ENCODE measurements around the gene EQTN.

Gene EQTN

DNA sequence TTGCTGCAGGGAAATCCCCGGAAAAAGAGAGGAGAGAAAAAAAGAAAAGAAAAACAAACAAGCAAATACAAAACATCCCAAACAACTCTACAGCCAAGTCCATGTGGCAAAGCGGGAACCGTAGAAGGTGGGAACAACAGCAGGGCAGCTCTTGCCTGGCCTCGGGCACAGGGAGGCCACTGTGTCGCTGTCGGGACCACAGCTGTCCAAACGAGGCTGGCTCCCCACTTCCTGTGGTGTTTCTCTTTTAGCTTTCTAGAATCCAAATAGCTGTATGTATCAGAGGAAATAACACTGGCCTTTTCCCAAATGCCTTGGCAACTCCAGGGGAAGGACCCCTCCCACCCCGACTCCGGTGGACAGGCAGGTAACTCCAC is 41.6 kb upstream of the EQTN start:
- H3K27me3 ChIP-seq = no peaks in the 10 kb centered on the region

DNA sequence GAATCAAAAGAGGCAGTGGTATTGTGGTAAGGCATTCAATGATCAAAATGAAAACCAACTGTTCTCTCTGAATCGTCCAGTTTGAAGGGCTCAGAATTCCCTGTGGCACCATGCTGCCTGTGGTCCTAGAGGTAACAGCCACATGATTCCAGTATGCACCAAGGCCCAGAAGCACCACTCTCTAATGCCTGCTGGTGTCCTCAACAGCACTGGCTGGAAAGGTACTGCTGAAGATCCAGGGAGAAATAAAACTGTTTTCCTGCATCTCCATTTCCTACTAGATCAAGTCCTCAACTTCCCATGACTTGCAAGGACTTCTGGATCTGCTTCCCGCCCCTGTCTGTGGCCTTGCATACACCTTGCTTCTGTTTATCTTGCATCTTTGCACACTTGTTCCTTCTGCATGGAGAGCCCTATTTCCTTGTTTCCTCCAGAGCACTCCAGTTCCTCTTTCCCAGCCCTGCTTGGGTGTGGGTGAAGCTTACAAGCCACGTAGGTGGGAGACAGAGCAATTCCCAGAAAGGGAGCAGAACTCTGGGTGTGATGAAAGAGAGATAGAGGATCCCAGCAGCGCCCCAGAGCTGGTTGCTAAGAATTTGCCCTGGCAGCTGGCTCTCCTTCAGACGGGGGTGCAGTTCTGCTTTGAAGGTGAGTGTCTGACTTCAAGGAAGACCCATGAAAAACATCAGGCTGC is 41.0 kb upstream of the EQTN start:
- Histone ChIP-seq H3K4me1 (peaks cover 3% of the 10 kb centered on the region; the same call in 1 of the 2 replicates), H3K4me3 (ENCODE audit: low read depth, low read length) (no peak overlapping the region), H3K36me3 (no peaks in the 10 kb centered on the region), H3K9me3 (no peaks in the 10 kb centered on the region), H3K27me3 (no peaks in the 10 kb centered on the region)
- TF ChIP-seq, protein P1, sequence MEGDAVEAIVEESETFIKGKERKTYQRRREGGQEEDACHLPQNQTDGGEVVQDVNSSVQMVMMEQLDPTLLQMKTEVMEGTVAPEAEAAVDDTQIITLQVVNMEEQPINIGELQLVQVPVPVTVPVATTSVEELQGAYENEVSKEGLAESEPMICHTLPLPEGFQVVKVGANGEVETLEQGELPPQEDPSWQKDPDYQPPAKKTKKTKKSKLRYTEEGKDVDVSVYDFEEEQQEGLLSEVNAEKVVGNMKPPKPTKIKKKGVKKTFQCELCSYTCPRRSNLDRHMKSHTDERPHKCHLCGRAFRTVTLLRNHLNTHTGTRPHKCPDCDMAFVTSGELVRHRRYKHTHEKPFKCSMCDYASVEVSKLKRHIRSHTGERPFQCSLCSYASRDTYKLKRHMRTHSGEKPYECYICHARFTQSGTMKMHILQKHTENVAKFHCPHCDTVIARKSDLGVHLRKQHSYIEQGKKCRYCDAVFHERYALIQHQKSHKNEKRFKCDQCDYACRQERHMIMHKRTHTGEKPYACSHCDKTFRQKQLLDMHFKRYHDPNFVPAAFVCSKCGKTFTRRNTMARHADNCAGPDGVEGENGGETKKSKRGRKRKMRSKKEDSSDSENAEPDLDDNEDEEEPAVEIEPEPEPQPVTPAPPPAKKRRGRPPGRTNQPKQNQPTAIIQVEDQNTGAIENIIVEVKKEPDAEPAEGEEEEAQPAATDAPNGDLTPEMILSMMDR (IDR thresholded peaks at IDR 0.05; ENCODE audit: low read depth, low read length) = no peak
- DNase-seq = no peak

More for the DNA sequence above, 41.6 kb upstream of the EQTN start:
- Histone ChIP-seq H3K9me3 (no peaks in the 10 kb centered on the region), H3K36me3 (no peaks in the 10 kb centered on the region), H3K4me3 (ENCODE audit: low read depth, low read length) (no peak overlapping the region), H3K4me1 (no peaks in the 10 kb centered on the region; the same call in 1 of the 2 replicates)
- DNase-seq = no peak
- TF ChIP-seq, protein P1 (IDR thresholded peaks at IDR 0.05; ENCODE audit: low read depth, low read length) = no peak

DNA sequence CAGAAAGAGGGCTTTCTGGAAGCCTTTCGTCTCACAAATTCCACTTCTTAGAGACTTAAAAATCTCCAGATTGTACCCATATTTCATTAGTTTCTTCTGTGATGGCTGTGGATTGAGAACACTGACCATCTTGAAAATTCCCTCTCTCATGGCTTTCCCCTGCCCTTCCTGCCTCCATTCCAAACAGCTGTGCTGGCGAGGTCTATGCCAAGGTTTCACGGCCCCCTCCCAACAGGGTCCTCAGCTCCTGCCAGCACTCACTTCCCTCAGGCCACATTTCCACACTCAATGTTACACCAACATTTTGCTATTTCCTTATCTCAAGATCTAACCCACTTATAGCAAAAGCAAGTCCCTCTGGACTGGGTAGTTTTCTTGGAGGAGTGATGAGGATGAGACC is 40.3 kb upstream of the EQTN start:
- H3K36me3 ChIP-seq = no peaks in the 10 kb centered on the region
- no peaks in the 10 kb centered on the region for H3K9me3 ChIP-seq
- peaks cover 3% of the 10 kb centered on the region; the same call in 1 of the 2 replicates for H3K4me1 ChIP-seq
- no peak overlapping the region for H3K4me3 ChIP-seq (ENCODE audit: low read depth, low read length)
- TF ChIP-seq, protein P1 (IDR thresholded peaks at IDR 0.05; ENCODE audit: low read depth, low read length) = no peak
- no peak for DNase-seq
- H3K27me3 ChIP-seq = no peaks in the 10 kb centered on the region

DNA sequence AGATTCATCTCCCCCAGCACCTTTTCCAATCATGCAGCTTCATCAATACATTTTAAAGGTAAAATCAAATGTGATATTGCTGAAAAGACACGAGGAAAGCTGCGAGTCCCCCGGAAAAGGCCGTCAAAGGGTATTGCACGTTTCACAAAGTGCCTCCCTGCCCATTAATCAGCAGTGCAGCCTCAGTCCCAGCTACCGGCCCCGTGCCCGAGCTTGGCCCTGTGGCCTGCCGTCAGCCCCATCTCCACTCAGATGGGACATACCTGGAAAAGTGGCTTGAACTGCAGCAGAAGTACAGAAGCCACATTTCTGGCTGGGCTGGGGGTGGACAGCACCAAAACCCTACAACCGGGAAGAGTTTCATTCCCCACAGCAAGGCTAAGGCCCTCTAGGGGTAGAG is 39.9 kb upstream of the EQTN start:
- TF ChIP-seq, protein P1 (IDR thresholded peaks at IDR 0.05; ENCODE audit: low read depth, low read length) = no peak
- no peak for DNase-seq
- no peak overlapping the region for H3K4me3 ChIP-seq (ENCODE audit: low read depth, low read length)
- no peaks in the 10 kb centered on the region for H3K9me3 ChIP-seq
- no peaks in the 10 kb centered on the region for H3K27me3 ChIP-seq
- peaks cover 3% of the 10 kb centered on the region; the same call in 1 of the 2 replicates for H3K4me1 ChIP-seq
- no peaks in the 10 kb centered on the region for H3K36me3 ChIP-seq

DNA sequence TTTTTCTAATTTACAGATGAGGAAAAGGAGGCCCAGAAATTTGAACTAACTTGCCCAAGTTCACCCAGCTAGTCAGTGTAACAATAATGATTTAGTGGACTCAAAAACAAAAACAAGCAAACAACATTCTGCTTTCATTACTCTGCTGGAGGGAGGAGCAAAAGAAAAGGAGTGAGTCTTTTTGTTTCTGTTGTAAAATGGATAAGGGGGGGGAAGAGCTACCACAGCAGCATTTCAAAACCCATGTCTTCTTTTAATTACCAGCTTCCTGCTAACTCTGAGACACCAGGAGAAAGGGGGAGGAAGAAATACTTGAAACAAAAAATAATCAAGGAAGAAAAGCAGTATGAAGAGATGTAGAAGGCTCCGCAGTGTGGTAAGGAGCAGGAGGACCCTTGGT is 39.2 kb upstream of the EQTN start:
- H3K4me3 ChIP-seq (ENCODE audit: low read depth, low read length) = no peak overlapping the region
- H3K36me3 ChIP-seq = no peaks in the 10 kb centered on the region
- no peaks in the 10 kb centered on the region for H3K27me3 ChIP-seq
- no peaks in the 10 kb centered on the region for H3K9me3 ChIP-seq
- DNase-seq = no peak
- TF ChIP-seq, protein P1 (IDR thresholded peaks at IDR 0.05; ENCODE audit: low read depth, low read length) = no peak
- H3K4me1 ChIP-seq = peaks cover 3% of the 10 kb centered on the region; the same call in 1 of the 2 replicates

DNA sequence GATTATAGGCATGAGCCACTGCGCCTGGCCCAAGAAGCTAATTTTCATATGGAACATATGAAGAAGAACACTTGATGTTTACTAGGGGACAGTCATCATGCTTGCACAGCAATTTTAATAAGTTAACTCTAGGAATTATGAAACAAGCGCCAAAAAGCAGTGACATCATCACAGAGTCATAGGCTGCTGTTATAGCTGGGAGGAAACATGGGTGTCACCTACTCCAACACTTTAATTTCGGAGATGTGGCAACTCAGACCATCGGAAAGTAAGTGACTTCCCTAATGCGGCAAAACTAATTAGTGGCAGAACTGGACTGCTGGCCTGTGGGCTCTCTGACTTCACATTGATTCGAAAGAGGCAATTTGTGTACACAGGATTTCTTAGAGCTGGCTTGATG is 38.1 kb upstream of the EQTN start:
- peaks cover 3% of the 10 kb centered on the region; the same call in 1 of the 2 replicates for H3K4me1 ChIP-seq
- H3K9me3 ChIP-seq = no peaks in the 10 kb centered on the region
- no peaks in the 10 kb centered on the region for H3K27me3 ChIP-seq
- TF ChIP-seq, protein P1 (IDR thresholded peaks at IDR 0.05; ENCODE audit: low read depth, low read length) = no peak
- H3K36me3 ChIP-seq = no peaks in the 10 kb centered on the region
- DNase-seq = no peak
- H3K4me3 ChIP-seq (ENCODE audit: low read depth, low read length) = no peak overlapping the region

Data from BE2C (cell line).